Lung microvascular endothelial cell (primary cell): ENCODE data around the gene CHM. TPM values are rescaled to one million over a fixed set of nuclear protein-coding genes. Genes with fewer than 3 reads are reported as not detected.
A peak's percentile ranks its signal among the peaks of the same experiment; 100 is the strongest.
"Not testable (repeated sequence)": the region's sequence is repeated elsewhere in the genome, so short reads cannot be mapped to it uniquely, and the experiment has no call there.

Experiments used
- DNase-seq, 2 donors: peaks; one replicate each; pipeline versions ENCODE4 v3.0.0 to v3.0.0-alpha.2; 2010; ENCODE audit warnings: low read depth in 2 of 2
- total RNA-seq: library from RNA; depleted of rRNA; stranded (reverse); fragments of >200 nt; gene quantifications from 2 replicates; pipeline ENCODE4 v1.2.1, GENCODE V29; 2014

Gene CHM
- 14.6 and 20.2 TPM in 2 replicates for total RNA-seq

- peak; percentile 88 to 90 for DNase-seq
Observed at GRCh38 chrX:86047174-86047935, at the start of gene CHM. Gene CHM, minus strand, starts transcription at chrX:86047558. Its CDS starts 26 bp downstream, at chrX:86047532.

- DNase-seq, result no peak
Observed at GRCh38 chrX:86078650-86079049, 31.3 kb upstream of the CHM start.

GRCh38 chrX:86066998-86067397 lies 19.6 kb upstream of the CHM start:
- peak in 1 of 2 donors; percentile 46 for DNase-seq

GRCh38 chrX:86061407-86061806 lies 14.0 kb upstream of the CHM start:
- no peak for DNase-seq

- no peak for DNase-seq
Observed at GRCh38 chrX:86051741-86052140, 4.4 kb upstream of the CHM start.

GRCh38 chrX:86047936-86048280 lies 550 bp upstream of the CHM start:
- DNase-seq, result no peak

- no peak for DNase-seq
Observed at GRCh38 chrX:86044216-86044615, 3.1 kb downstream of the CHM start.

- DNase-seq, result no peak
Observed at GRCh38 chrX:86039625-86040568, 7.5 kb downstream of the CHM start.

GRCh38 chrX:86033385-86033784 lies 14.0 kb downstream of the CHM start:
- no peak for DNase-seq

GRCh38 chrX:86028681-86029080 lies 18.7 kb downstream of the CHM start:
- DNase-seq, result peak in 1 of 2 donors; percentile 1

GRCh38 chrX:86023811-86024210 lies 23.5 kb downstream of the CHM start:
- no peak for DNase-seq

- DNase-seq, result peak; percentile 29 to 31
Observed at GRCh38 chrX:86021652-86022289, 25.6 kb downstream of the CHM start.

- no peak for DNase-seq
Observed at GRCh38 chrX:86016139-86016538, 31.2 kb downstream of the CHM start.

- DNase-seq, result not testable (repeated sequence)
Observed at GRCh38 chrX:86014959-86015358, 32.4 kb downstream of the CHM start.

- DNase-seq, result no peak
Observed at GRCh38 chrX:86014421-86014820, 32.9 kb downstream of the CHM start.

GRCh38 chrX:86013792-86014191 lies 33.6 kb downstream of the CHM start:
- DNase-seq, result no peak

- DNase-seq, result no peak
Observed at GRCh38 chrX:86012188-86012587, 35.2 kb downstream of the CHM start.

GRCh38 chrX:86009803-86010202 lies 37.6 kb downstream of the CHM start:
- DNase-seq, result not testable (repeated sequence)

- not testable (repeated sequence) for DNase-seq
Observed at GRCh38 chrX:86007891-86008290, 39.5 kb downstream of the CHM start.

- DNase-seq, result peak; percentile 1 to 57
Observed at GRCh38 chrX:86002076-86002896, 45.1 kb downstream of the CHM start.

- DNase-seq, result no peak
Observed at GRCh38 chrX:85998954-85999353, 48.4 kb downstream of the CHM start.
